Measurements from ENCODE around the gene OTUD5. TPM values are rescaled to one million over a fixed set of nuclear protein-coding genes. Genes with fewer than 3 reads are reported as not detected.

Gene OTUD5
- total RNA-seq, 1 experiment from 2014 or later: 59.5 TPM

- no peak for TF ChIP-seq REST (IDR thresholded peaks at IDR 0.05; ENCODE audit: insufficient read depth in 1 of 2, low read depth in 2 of 2, low read length in 1 of 2)
- no peak for TF ChIP-seq CTCF (IDR thresholded peaks at IDR 0.05)
- TF ChIP-seq SIN3A (IDR thresholded peaks at IDR 0.05; ENCODE audit: borderline replicate concordance, insufficient read depth, low read depth, low read length): no peak
- TF ChIP-seq POLR2AphosphoS5 (IDR thresholded peaks at IDR 0.05; ENCODE audit: low read depth, low read length): no peak; the same call in none of the 2 replicates
- Histone ChIP-seq H3K4me1 (ENCODE audit: control insufficient read depth, insufficient read depth, low read length) (peaks cover 13% of the 10 kb centered on the region), H3K27me3 (ENCODE audit: control insufficient read depth, insufficient read depth, low read length) (no peaks in the 10 kb centered on the region), H3K9me3 (ENCODE audit: control insufficient read depth, insufficient read depth, low read depth, low read length) (no peaks in the 10 kb centered on the region), H3K36me3 (ENCODE audit: control insufficient read depth, insufficient read depth, low read length) (no peaks in the 10 kb centered on the region), H3K4me3 (ENCODE audit: low read depth in 2 of 2, low read length in 2 of 2) (peak overlapping the region; percentile 72 to 79), H3K27ac (ENCODE audit: low read length) (peak overlapping the region; percentile 87)
- ATAC-seq: no peak
- POLR2A ChIA-PET: interaction anchor here (0.5 to 1.6 kb wide), 7 partner anchors 14 to 298 kb away, joined by 3 to 18 read pairs (median 3); partner anchors contain the start of gene TFE3
- DNase-seq (ENCODE audit: low read depth, low spot score): no peak
- CTCF ChIA-PET: no interaction called here
- BruUV-seq (replicated peaks): TSS peak; percentile 84
- in situ Hi-C loops (cut with HindIII; ENCODE audit: low pct_unique_long_range_greater_than_20kb, low sequenced_read_pairs) (no loop called here), intact Hi-C loops (cut with micrococcal nuclease; ENCODE audit: unreplicated experiment) (no loop called here)
Observed at GRCh38 chrX:48958635-48959094, 1.3 kb upstream of the OTUD5 start.

DNA sequence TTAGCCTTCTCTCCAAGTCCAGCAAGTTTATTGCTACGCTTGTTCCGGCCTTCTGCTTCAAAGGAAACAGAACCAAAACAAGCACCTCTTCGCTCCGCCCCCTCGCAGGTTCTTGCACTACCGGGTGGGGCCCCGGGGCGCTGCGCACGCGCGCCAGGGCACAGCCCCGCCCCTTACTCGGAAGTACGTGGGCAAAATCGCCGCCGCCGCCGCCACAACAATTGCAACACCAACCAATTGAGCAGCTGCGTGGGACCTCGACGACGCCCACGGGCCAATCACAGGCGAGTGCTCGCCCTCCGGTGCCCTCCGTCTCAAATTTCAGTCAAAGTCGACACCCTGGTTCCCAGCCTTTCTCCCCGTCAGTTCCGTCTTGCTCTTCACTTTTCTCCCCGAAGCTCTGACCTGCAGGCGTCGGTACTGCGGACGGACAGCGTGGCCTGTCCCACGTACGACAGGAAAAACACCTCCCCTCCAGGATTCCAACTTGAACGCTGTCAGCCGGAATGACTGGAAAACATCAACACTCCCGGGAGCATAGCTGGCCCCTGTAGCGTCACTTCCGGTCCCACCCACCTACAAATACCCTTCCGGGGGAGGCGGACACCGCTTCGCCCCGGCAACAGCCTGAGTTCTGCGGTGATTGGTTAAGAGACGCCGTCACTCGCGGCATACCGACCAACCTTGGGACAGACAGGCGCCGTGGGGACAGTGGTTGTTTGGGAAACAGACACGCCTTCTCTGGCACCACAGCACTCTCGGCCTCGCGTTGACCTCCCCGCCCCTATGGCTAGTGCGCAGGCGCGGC lies 624 bp upstream of the OTUD5 start:
- Histone ChIP-seq H3K27me3 (ENCODE audit: control insufficient read depth, insufficient read depth, low read length) (no peaks in the 10 kb centered on the region), H3K4me1 (ENCODE audit: control insufficient read depth, insufficient read depth, low read length) (peaks cover 13% of the 10 kb centered on the region), H3K4me3 (ENCODE audit: low read depth in 2 of 2, low read length in 2 of 2) (peak overlapping the region; percentile 72 to 79), H3K27ac (ENCODE audit: low read length) (peak overlapping the region; percentile 87), H3K9me3 (ENCODE audit: control insufficient read depth, insufficient read depth, low read depth, low read length) (no peaks in the 10 kb centered on the region), H3K36me3 (ENCODE audit: control insufficient read depth, insufficient read depth, low read length) (no peaks in the 10 kb centered on the region)
- BruUV-seq (replicated peaks): no TSS peak
- peak; percentile 96 for ATAC-seq
- CTCF ChIA-PET: no interaction called here
- POLR2A ChIA-PET: interaction anchor here (0.5 to 1.6 kb wide), 9 partner anchors 13 to 298 kb away, joined by 3 to 18 read pairs (median 6); partner anchors contain the start of genes GRIPAP1 and TFE3
- peak; percentile 89 for DNase-seq (ENCODE audit: low read depth, low spot score)
- in situ Hi-C loops (cut with HindIII; ENCODE audit: low pct_unique_long_range_greater_than_20kb, low sequenced_read_pairs): no loop called here
- peak; percentile 50 for TF ChIP-seq POLR2AphosphoS5 (IDR thresholded peaks at IDR 0.05; ENCODE audit: low read depth, low read length)
- no peak for TF ChIP-seq CTCF (IDR thresholded peaks at IDR 0.05)
- peak; percentile 91 for TF ChIP-seq TCF7L2 (IDR thresholded peaks at IDR 0.05; ENCODE audit: low read depth, low read length)
- TF ChIP-seq REST (IDR thresholded peaks at IDR 0.05; ENCODE audit: insufficient read depth in 1 of 2, low read depth in 2 of 2, low read length in 1 of 2): no peak; a peak in 1 of 4 replicates
- intact Hi-C loops (cut with micrococcal nuclease; ENCODE audit: unreplicated experiment): no loop called here

All from Panc1 (cell line).